AG10803 (cell line): ENCODE results near the gene CAPN10.

Source experiments
- DNase-seq: peaks from one replicate; pipeline ENCODE4 v3.0.0; 2010; ENCODE audit warnings: low read depth
- H3K4me3 ChIP-seq: 2 replicates; pipeline ENCODE4 v1.5.1; 2011; ENCODE audit warnings: mild to moderate bottlenecking, low read length, control low read depth
- TF ChIP-seq, protein P1 (sequence below): conservative IDR thresholded peaks from 2 replicates; pipeline ENCODE4 v1.5.1; 2011; ENCODE audit warnings: mild to moderate bottlenecking, low read length, control low read depth, inconsistent platforms

CAPN10 gene

DNA sequence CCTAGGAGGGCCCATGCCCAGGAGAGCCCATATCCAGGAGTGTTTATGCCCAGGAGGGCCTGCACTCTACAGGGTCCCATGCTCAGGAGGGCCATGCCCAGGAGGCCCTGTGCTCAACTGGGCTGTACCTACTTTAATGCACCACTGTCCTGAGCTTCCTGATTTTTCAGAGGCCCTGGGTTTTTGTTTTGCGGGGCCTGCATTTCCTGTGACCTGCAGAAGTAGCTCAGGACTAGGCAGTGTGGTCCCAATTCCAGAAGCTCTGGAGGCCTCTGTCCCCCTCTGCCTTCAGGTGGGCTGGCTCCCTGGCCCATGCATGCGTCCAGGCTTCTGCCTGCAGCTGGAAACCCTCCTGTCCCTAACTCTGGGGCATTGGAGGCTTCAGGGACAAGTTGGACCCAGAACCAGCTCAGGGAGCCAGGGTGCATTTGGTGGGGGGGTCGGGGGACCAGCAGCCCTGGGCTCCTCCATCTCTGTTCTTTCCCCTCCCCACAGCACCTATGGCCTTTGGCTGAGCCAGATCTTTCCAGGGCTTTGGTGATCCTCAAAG is 49.5 kb downstream of the CAPN10 start:
- TF ChIP-seq, protein P1, sequence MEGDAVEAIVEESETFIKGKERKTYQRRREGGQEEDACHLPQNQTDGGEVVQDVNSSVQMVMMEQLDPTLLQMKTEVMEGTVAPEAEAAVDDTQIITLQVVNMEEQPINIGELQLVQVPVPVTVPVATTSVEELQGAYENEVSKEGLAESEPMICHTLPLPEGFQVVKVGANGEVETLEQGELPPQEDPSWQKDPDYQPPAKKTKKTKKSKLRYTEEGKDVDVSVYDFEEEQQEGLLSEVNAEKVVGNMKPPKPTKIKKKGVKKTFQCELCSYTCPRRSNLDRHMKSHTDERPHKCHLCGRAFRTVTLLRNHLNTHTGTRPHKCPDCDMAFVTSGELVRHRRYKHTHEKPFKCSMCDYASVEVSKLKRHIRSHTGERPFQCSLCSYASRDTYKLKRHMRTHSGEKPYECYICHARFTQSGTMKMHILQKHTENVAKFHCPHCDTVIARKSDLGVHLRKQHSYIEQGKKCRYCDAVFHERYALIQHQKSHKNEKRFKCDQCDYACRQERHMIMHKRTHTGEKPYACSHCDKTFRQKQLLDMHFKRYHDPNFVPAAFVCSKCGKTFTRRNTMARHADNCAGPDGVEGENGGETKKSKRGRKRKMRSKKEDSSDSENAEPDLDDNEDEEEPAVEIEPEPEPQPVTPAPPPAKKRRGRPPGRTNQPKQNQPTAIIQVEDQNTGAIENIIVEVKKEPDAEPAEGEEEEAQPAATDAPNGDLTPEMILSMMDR: no peak
- no peak for DNase-seq
- no peak overlapping the region for H3K4me3 ChIP-seq

DNA sequence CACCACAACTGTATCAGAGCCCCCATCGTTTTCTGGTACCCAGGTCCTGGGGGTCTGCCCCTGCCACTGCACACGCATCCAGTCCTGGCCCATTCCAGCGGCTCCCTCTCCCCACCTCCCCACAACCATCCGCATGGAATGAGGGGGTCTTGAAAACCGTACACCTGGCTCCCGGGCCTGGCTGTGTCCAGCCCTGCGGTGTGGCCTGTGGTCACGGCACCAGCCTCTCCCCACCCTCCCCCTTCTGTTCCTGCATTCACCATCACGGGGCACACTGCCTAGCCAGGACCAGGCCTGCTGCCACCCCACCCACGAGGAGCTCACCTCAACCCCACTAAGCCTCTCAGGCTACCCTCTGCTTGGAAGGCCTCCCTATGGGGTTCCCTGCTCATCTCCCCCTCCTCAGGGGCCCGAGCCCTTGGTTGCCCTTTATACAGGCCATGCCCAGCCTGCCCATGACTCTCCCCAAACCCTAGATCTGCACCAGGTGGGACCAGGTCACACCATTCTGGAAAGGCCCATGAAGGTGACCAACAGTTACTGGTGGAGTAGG is 50.1 kb downstream of the CAPN10 start:
- TF ChIP-seq, protein P1: no peak
- H3K4me3 ChIP-seq: no peak overlapping the region
- DNase-seq: no peak

- H3K4me3 ChIP-seq: no peak overlapping the region
- TF ChIP-seq, protein P1: no peak
- no peak for DNase-seq
Observed at GRCh38 chr2:240637116-240637900, 50.8 kb downstream of the CAPN10 start.

DNA sequence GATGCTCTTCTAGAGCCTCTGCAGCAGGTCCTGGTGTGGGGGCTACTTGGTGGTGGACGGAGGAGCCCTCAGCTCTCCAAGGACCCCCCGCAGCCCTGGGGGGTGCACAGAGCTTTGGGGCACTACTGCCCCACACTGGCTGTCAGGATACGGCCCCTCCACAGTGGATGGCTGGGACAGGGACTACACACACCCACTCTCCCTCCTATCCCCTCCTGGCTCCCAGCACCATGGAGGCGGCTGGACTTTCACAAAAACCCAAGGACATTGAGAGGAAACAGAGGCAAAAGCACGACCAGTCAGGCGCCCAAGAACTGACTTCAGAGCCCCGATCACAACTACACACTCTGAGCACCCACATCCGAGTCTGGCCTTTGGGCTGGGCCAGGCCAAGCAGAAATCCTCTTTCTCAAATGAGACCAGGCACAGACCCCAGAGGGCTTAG is 51.4 kb downstream of the CAPN10 start:
- TF ChIP-seq, protein P1: no peak
- DNase-seq: no peak
- no peak overlapping the region for H3K4me3 ChIP-seq

DNA sequence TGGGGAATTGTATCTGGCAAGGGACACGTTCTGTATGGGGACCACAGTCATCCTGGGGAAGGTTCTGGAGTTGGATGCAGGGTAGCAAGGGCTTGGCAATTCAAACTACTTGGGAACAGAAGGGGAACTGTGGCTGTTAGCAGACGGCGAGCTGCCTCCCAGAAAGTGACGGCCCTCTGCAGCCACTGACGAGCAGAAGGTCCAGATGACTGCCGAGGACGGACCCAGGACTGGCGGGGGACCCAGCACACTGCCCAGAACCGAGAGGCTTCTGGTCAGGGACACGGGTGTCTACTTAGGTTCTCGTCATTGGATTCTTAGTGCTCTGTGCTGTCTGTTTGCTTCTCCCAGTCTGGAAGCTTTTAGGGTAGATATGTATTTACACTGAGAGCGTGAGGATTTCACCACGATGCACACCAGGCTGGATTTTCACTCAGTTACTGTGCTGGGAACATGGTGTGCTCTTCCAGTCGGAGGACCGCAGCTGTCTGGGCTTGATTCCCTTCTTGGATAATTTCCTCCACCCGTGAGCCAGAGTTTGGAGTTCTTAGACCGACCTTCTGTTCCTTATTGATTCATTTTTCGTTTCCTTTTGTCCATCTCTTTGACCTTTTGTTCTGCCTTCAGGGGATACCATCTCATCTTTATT is 52.1 kb downstream of the CAPN10 start:
- H3K4me3 ChIP-seq: no peak overlapping the region
- TF ChIP-seq, protein P1: no peak
- peak; percentile 2 for DNase-seq

DNA sequence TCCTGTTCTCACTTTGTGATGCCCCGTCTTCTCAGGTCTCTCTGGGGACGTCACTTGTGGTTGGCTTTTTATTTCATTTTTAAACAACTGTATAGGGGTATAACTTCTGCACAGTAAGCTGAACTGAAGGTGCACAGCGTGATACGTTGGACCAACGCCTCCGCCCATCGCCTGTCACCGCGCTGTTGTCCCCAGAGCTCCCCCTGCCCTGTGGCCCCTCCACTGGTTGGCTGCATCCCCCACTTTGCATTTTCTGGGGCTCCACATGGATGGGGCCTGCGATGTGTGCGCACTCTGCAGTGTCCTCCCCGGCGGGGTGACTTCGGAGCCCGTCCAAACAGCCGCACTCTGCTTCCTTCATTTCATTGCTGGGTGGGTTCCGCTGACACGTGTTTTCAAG is 53.0 kb downstream of the CAPN10 start:
- TF ChIP-seq, protein P1: no peak
- H3K4me3 ChIP-seq: no peak overlapping the region
- DNase-seq: no peak
